CD4-positive, alpha-beta T cell treated with Interleukin-4 for 1 hour (primary cell): ENCODE results near the gene C3orf70.
"Not testable (repeated sequence)": the region's sequence is repeated elsewhere in the genome, so short reads cannot be mapped to it uniquely, and the experiment has no call there.

ENCODE experiments used
- DNase-seq, 2 donors: peaks; one replicate each; pipeline ENCODE4 v3.0.0-alpha.2; 2020 to 2022

Gene C3orf70

GRCh38 chr3:185150561-185150960 is 2.3 kb downstream of the C3orf70 start:
- no peak for DNase-seq

GRCh38 chr3:185149591-185149990 is 3.3 kb downstream of the C3orf70 start:
- DNase-seq = no peak

GRCh38 chr3:185145511-185145910 is 7.3 kb downstream of the C3orf70 start:
- no peak for DNase-seq

- DNase-seq = no peak
These were observed 8.1 kb downstream of the C3orf70 start for GRCh38 chr3:185144784-185145183.

GRCh38 chr3:185137821-185138220 is 15.0 kb downstream of the C3orf70 start:
- no peak for DNase-seq

GRCh38 chr3:185134509-185134908 is 18.4 kb downstream of the C3orf70 start:
- DNase-seq = no peak

- no peak for DNase-seq
These were observed 21.1 kb downstream of the C3orf70 start for GRCh38 chr3:185131602-185132256.

- DNase-seq = no peak
These were observed 23.8 kb downstream of the C3orf70 start for GRCh38 chr3:185129083-185129482.

- no peak for DNase-seq
These were observed 26.7 kb downstream of the C3orf70 start for GRCh38 chr3:185126201-185126600.

GRCh38 chr3:185120126-185120525 is 32.7 kb downstream of the C3orf70 start:
- DNase-seq = no peak

- no peak for DNase-seq
These were observed 37.5 kb downstream of the C3orf70 start for GRCh38 chr3:185115371-185115770.

GRCh38 chr3:185114756-185115155 is 38.1 kb downstream of the C3orf70 start:
- DNase-seq = no peak

GRCh38 chr3:185112186-185112585 is 40.7 kb downstream of the C3orf70 start:
- DNase-seq = no peak

GRCh38 chr3:185109012-185109411 is 43.8 kb downstream of the C3orf70 start:
- not testable (repeated sequence) for DNase-seq

GRCh38 chr3:185106256-185106890 is 46.5 kb downstream of the C3orf70 start:
- DNase-seq = not testable (repeated sequence)

- DNase-seq = no peak
These were observed 49.3 kb downstream of the C3orf70 start for GRCh38 chr3:185103359-185104127.

GRCh38 chr3:185094697-185095096 is 58.2 kb downstream of the C3orf70 start:
- DNase-seq = no peak

- DNase-seq = no peak
These were observed 59.7 kb downstream of the C3orf70 start for GRCh38 chr3:185093116-185093515.

GRCh38 chr3:185090811-185091210 is 62.0 kb downstream of the C3orf70 start:
- DNase-seq = no peak

GRCh38 chr3:185089751-185090150 is 63.1 kb downstream of the C3orf70 start:
- no peak for DNase-seq

GRCh38 chr3:185089343-185089742 is 63.5 kb downstream of the C3orf70 start:
- DNase-seq = no peak

- no peak for DNase-seq
These were observed 65.4 kb downstream of the C3orf70 start for GRCh38 chr3:185087419-185087818.

- DNase-seq = no peak
These were observed 68.0 kb downstream of the C3orf70 start for GRCh38 chr3:185084901-185085300.

- no peak for DNase-seq
These were observed 68.5 kb downstream of the C3orf70 start for GRCh38 chr3:185084402-185084801.
